Fibroblast of peridontal ligament (primary cell): ENCODE data around the gene FRMPD1.
"Not testable (repeated sequence)": the region's sequence is repeated elsewhere in the genome, so short reads cannot be mapped to it uniquely, and the experiment has no call there.

Experiments used
- DNase-seq: peaks from one replicate; pipeline ENCODE4 v3.0.0-alpha.2; 2010; ENCODE audit errors: extremely low read depth

FRMPD1 gene

DNA sequence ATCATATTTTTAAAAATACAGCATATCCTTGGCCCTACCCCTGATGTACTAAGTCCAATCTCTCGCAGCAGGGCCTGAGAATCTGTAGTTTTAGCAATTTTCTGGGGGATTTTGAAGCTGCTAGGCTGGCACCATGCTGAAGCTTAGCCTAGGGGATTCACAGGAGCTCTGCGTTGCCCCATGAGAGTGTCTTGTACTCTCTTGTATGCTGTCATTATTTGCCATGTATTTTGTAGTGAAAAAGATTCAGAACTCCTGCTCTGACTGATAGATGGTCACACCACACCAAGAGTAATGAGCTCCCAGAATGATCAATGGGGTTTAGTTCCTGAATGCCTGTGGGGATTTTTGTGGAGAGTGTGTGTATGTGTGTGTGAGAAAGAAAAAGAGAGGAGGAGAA, 82.2 kb downstream of the FRMPD1 start:
- DNase-seq: no peak

- DNase-seq: no peak
Measured at GRCh38 chr9:37739222-37739621, 88.5 kb downstream of the FRMPD1 start.

- DNase-seq: no peak
Measured at GRCh38 chr9:37740128-37740527, 89.4 kb downstream of the FRMPD1 start.

- DNase-seq: no peak
Measured at GRCh38 chr9:37740631-37741328, 90.0 kb downstream of the FRMPD1 start.

GRCh38 chr9:37745970-37746369, 95.2 kb downstream of the FRMPD1 start:
- no peak for DNase-seq

DNA sequence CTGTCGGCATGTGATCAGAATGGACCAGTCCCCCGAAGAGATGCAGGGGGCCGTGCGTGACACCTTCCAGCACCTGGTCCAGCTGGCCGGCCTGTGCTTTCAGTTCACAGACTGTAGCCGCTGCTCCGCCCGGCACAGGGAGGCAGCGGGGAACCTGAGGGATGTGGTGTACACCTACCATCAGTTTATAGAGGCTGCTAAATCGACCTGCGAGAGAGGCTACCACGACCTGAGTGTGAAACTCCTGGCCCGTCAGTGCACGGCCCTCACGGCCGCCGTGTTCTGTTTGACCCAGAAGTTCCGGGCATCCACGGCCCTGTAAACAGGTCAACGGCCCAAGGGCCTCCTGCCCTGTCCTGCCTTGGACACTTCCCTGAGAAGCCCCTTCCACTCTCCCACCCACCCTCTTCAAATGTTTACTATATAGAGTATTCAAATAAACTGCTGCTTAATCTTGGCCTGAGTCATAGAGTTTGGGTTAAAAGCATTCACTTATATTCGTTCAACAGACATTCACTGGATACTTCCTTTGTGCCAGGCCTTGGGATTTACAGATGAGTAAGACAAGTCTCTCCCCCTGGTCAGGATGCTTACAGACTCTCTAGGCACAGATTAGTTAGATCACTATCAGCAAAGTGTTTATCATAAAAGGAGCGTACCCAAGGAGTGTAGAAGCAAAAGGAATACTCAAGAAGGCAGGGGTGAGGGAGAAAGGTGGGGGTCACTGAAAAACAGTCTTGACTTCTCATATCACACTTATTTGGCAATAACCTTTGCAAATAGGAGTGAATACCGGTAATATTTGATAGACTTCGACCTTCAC, 95.9 kb downstream of the FRMPD1 start:
- DNase-seq: peak; percentile 20

- DNase-seq: peak; percentile 74
Measured at GRCh38 chr9:37747271-37747753, 96.6 kb downstream of the FRMPD1 start.

- no peak for DNase-seq
Measured at GRCh38 chr9:37749129-37749528, 98.4 kb downstream of the FRMPD1 start.

GRCh38 chr9:37751186-37751585, 100.4 kb downstream of the FRMPD1 start:
- no peak for DNase-seq

GRCh38 chr9:37751704-37752103, 101.0 kb downstream of the FRMPD1 start:
- not testable (repeated sequence) for DNase-seq

- not testable (repeated sequence) for DNase-seq
Measured at GRCh38 chr9:37752112-37752511, 101.4 kb downstream of the FRMPD1 start.

DNA sequence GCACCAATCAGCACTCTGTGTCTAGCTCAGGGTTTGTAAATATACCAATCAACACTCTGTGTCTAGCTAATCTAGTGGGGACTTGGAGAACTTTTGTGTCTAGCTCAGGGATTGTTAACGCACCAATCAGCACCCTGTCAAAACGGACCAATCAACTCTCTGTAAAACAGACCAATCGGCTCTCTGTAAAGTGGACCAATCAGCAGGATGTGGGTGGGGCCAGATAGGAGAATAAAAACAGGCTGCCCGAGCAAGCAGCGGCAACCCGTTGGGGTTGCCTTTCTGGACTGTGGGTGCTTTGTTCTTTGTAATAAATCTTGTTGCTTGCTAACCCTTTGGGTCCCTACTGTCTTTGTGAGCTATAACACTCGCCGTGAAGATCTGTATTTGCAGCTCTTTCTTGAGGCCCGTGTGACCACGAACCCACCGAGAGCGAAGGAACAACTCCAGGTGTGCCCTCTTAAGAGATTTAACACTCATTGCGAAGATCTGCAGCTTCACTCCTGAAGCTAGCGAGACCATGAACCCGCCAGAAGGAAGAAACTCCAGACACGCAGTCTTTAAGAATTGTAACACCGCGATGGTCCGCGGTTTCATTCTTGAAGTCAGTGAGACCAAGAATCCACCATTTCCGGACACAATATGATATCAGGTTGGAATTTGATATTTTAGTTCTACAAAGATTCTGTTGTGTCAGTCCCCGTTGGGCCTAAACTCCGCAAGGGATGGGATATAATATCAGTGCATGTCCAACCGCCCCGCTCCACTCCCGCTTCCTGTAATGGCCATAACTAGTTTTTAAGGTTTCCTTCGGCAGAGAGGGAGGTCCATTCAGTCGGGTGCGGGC, 102.1 kb downstream of the FRMPD1 start:
- DNase-seq: no peak

- peak; percentile 65 for DNase-seq
Measured at GRCh38 chr9:37753489-37754190, 102.9 kb downstream of the FRMPD1 start, which contains the start of gene TRMT10B. TRMT10B (plus strand) TSS chr9:37753805; CDS start chr9:37761932, 8,127 bp downstream.

- no peak for DNase-seq
Measured at GRCh38 chr9:37758747-37759146, 108.0 kb downstream of the FRMPD1 start.

GRCh38 chr9:37760416-37761161, 109.8 kb downstream of the FRMPD1 start:
- peak; percentile 56 for DNase-seq

DNA sequence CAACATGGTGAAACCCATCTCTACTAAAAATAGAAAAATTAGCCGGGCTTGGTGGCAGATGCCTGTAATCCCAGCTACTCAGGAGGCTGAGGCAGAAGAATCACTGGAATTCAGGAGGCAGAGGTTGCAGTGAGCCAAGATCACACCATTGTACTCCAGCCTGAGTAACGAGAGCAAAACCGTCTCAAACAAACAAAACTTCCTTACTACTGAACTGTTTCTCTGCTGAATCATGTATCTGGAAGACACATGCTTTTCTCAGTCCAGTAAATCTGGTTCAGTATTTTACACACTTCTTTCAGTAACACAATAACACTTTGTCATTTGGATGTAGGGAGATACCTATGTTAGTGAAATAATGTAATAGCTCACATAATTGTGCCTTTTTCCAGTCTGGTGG, 110.8 kb downstream of the FRMPD1 start:
- peak; percentile 48 for DNase-seq

DNA sequence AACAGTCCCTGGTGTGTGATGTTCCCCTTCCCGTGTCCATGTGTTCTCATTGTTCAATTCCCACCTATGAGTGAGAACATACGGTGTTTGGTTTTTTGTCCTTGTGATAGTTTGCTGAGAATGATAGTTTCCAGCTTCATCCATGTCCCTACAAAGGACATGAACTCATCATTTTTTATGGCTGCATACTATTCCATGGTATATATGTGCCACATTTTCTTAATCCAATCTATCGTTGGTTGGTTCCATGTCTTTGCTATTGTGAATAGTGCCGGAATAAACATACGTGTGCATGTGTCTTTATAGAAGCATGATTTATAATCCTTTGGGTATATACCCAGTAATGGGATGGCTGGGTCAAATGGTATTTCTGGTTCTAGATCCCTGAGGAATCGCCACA, 114.5 kb downstream of the FRMPD1 start:
- DNase-seq: not testable (repeated sequence)

GRCh38 chr9:37769306-37769705, 118.6 kb downstream of the FRMPD1 start:
- DNase-seq: no peak

GRCh38 chr9:37769995-37770394, 119.2 kb downstream of the FRMPD1 start:
- DNase-seq: no peak

- DNase-seq: no peak
Measured at GRCh38 chr9:37775216-37775919, 124.6 kb downstream of the FRMPD1 start.
